A549 (cell line): ENCODE results near the gene HRC.

Source experiments
- BHLHE40 ChIP-seq: IDR thresholded peaks from 2 replicates; pipeline ENCODE4 v1.6.1; 2012; ENCODE audit warnings: low read depth, low read length, inconsistent platforms
- CBX2 ChIP-seq: fragments of 200-600 bp; sonication (generic); IDR thresholded peaks from 2 replicates; pipeline ENCODE4 v1.6.1; 2016; ENCODE audit warnings: low read depth, mild to moderate bottlenecking, borderline replicate concordance
- CTCF ChIP-seq: fragments of >200 bp; sonication (Bioruptor Twin); formaldehyde crosslinking; IDR thresholded peaks from 3 replicates; pipeline ENCODE4 v1.5.1; 2016
- EP300 ChIP-seq, 2 experiments: fragments of >200 bp; sonication (Bioruptor Twin); formaldehyde crosslinking; IDR thresholded peaks; 2 replicates in 1 of 2; 3 replicates in 1 of 2; pipeline ENCODE4 v1.6.1; 2016 to 2017
- ESRRA ChIP-seq: fragments of 150-350 bp; IDR thresholded peaks from 2 replicates; pipeline ENCODE4 v1.6.1; 2014; ENCODE audit warnings: mild to moderate bottlenecking, low read length, borderline replicate concordance
- GATA3 ChIP-seq: IDR thresholded peaks from 2 replicates; pipeline ENCODE4 v1.6.1; 2012; ENCODE audit warnings: borderline replicate concordance
- HOXA7 ChIP-seq: fragments of 250-450 bp; sonication (Bioruptor Pico); IDR thresholded peaks from 2 replicates; pipeline ENCODE4 v1.5.0; 2020; ENCODE audit warnings: mild to moderate bottlenecking, moderate library complexity
- HOXB5 ChIP-seq: fragments of 250-450 bp; sonication (Bioruptor Pico); IDR thresholded peaks from 2 replicates; pipeline ENCODE4 v1.5.0; 2020; ENCODE audit warnings: mild to moderate bottlenecking, moderate library complexity
- MAFK ChIP-seq: fragments of 450-650 bp; IDR thresholded peaks from 2 replicates; pipeline ENCODE4 v1.6.1; 2014; ENCODE audit not compliant: partially characterized antibody
- MAX ChIP-seq: IDR thresholded peaks from 2 replicates; pipeline ENCODE4 v1.6.1; 2012
- NR3C1 ChIP-seq: fragments of >200 bp; sonication (Bioruptor Twin); formaldehyde crosslinking; IDR thresholded peaks from 3 replicates; pipeline ENCODE4 v1.6.1; 2017
- POLR2A ChIP-seq: IDR thresholded peaks from 2 replicates; pipeline ENCODE4 v1.6.1; 2012; ENCODE audit warnings: mild to moderate bottlenecking, low read length
- REST ChIP-seq: fragments of 200-600 bp; sonication (generic); IDR thresholded peaks from 2 replicates; pipeline ENCODE4 v1.6.1; 2016; ENCODE audit warnings: antibody characterized with exemption, mild to moderate bottlenecking, moderate library complexity

GRCh38 chr19:49189259-49189658 lies 34.1 kb upstream of the HRC start:
- TF ChIP-seq HOXB5 (CRISPR knock-in tag) (no peak), CTCF (no peak), POLR2A (no peak), MAFK (no peak), HOXA7 (no peak), GATA3 (no peak), NR3C1 (no peak), MAX (no peak), ESRRA (no peak), BHLHE40 (no peak), REST (no peak), EP300 (IDR thresholded peaks at IDR 0.05) (no peak), CBX2 (no peak)
